ENCODE data around the gene IGSF9B.
"Not testable (repeated sequence)": the region's sequence is repeated elsewhere in the genome, so short reads cannot be mapped to it uniquely, and the experiment has no call there.

Gene IGSF9B

GRCh38 chr11:133956650-133957633 lies at the start of gene IGSF9B:
Gene IGSF9B, minus strand, starts transcription at chr11:133956968. Its CDS starts 214 bp downstream, at chr11:133956754.
- no peak for TF ChIP-seq CTCF (IDR thresholded peaks at IDR 0.05)
- H3K27ac ChIP-seq = peak within 1 kb of the TSS; percentile 92 to 98
- peak within 1 kb of the TSS; percentile 92 for H3K4me3 ChIP-seq
- DNase-seq (ENCODE audit: low spot score) = peak; percentile 87

DNA sequence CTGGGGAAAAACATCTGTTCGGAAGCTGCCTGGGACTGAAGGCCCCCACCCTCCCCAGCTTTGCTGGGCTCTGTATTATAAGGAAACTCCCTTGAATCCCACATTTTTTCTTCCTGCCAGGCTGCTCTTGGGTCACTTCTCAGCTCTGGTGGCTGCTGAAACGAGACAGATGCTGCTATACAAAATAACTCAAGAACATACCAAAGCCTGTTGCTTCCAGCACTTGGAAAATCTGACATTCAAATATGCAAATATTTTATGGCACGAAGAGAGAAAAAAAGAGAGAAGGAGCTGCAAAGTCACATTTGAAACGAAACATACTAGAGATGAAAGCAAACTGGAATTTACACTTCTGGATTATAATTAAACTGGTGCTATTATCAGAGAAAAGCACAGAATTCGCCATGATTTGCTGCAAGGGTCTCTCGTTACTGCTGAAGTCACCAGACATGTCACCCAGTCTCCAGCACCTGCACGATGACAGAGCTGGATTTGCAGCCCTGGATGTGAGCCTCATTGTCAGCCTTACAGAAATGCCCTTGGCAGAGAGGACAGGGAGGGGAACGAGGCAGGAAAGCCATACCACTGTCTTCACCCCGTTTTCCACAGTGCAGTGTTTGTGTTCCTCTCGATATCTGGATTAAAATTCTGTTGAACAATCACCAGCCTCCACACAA lies 47.9 kb upstream of the IGSF9B start:
- no peak for TF ChIP-seq CTCF (IDR thresholded peaks at IDR 0.05)
- no peak overlapping the region for H3K27ac ChIP-seq
- no peak overlapping the region for H3K4me3 ChIP-seq
- DNase-seq (ENCODE audit: low spot score) = no peak

GRCh38 chr11:134003792-134004495 lies 47.2 kb upstream of the IGSF9B start:
- H3K27ac ChIP-seq = no peak overlapping the region
- TF ChIP-seq CTCF (IDR thresholded peaks at IDR 0.05) = no peak
- DNase-seq (ENCODE audit: low spot score) = no peak
- no peak overlapping the region for H3K4me3 ChIP-seq

- DNase-seq (ENCODE audit: low spot score); H3K27ac ChIP-seq; H3K4me3 ChIP-seq: not testable (repeated sequence)
Measured at GRCh38 chr11:134002819-134003218, 46.1 kb upstream of the IGSF9B start.

GRCh38 chr11:134002338-134002737 lies 45.6 kb upstream of the IGSF9B start:
- DNase-seq (ENCODE audit: low spot score); H3K27ac ChIP-seq; H3K4me3 ChIP-seq: not testable (repeated sequence)

DNA sequence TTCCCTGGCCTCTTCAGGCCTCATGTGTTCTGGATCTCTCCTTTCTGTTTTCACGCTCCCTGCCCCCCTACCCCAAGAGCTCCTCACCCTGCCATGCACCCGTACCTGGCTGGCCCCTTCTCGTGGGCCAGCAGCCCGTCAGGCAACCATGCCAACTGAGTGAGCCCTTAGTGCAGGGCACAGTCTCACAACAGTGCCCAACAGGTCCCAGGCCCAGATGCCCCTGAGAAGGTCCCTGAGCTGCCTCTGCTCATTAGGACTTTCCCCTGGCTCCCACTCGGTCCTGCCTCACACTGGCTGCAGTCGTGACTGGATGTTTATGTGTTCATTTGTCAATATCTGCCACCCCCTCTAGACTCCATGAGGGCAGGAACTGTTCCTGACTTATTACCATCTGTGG lies 44.8 kb upstream of the IGSF9B start:
- no peak overlapping the region for H3K4me3 ChIP-seq
- DNase-seq (ENCODE audit: low spot score) = no peak
- no peak for TF ChIP-seq CTCF (IDR thresholded peaks at IDR 0.05)
- no peak overlapping the region for H3K27ac ChIP-seq

DNA sequence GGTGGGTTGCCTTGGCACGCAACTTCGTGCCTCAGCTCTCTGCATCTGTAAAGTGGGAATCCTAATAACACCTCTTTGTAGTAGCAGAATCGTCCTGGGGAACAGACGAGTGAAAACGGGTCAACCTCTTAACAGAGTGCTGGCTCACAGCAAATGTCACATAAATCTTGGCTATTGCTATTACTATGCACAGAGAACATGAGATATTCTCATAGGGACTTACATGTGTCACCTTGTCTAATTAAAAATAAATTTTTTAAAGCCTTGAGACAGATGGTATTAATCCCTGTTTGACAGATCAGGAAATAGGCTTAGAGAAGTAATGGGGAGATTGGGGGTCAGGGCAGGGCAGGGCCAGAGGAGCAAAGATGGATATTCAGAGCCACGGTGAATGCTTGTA lies 44.3 kb upstream of the IGSF9B start:
- no peak for TF ChIP-seq CTCF (IDR thresholded peaks at IDR 0.05)
- no peak for DNase-seq (ENCODE audit: low spot score)
- Histone ChIP-seq H3K4me3 (no peak overlapping the region), H3K27ac (no peak overlapping the region)
